ENCODE results near the gene LRSAM1. TPM values are rescaled to one million over a fixed set of nuclear protein-coding genes. Genes with fewer than 3 reads are reported as not detected.

The LRSAM1 gene
- total and polyA plus RNA-seq, 11 donors, result 21.9 to 42.2 (median 31.6) TPM

DNA sequence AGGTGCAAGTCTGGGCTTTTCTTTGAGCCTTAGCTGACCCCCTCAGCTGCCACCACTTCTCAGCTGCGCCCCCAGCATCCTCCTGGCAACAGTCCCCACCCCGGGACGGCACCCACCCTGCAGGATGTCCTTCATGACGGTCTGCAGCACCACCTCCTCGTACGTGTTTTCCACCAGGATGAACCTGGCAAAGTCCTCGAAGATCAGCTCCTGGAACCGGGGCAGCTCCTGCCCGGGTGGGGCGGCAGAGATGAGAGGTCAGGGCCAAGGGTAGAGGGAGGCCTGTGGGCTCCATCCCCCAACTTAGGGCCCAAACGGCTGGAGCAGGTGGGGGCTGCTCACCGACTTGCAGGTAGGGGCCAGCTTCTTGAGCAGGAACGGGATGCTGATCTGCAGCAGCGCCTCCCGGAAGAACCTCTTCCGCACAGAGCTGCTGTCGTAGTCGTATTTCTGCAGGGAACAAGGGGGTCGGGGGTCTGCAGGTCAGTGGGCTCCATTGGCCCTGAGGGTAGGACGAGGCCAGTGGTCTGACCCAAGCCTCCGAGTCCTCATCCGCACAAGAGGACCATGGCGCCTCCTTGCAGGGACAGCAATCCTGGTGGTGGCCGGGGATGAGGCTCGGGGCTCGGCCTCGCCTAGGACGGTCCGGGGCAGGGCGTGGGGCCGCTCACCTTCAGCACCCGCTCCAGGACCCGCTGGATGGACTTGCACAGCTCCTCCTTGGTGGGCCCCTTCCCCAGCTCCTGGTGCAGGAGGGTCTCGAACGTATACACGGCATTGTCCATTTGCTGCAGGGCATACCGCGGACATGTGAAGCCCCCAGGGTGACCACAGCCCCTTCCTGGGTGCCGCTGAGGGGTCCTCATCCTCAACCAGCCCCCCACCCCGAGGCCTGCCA lies 56.7 kb downstream of the LRSAM1 start:
- WGBS, 4 donors, result 91 to 95% (median 92%) methylated on average over 30 to 40 of the region's 40 CpGs
- no peaks in the 10 kb centered on the region for H3K9me3 ChIP-seq
- H3K4me1 ChIP-seq, result peaks cover 0 to 16% (median 9%) of the 10 kb centered on the region in 12 donors
- H3K4me3 ChIP-seq, result no peak overlapping the region
- ATAC-seq, result no peak
- peaks cover 0 to 80% (median 53%) of the 10 kb centered on the region in 9 donors for H3K36me3 ChIP-seq
- no peak for DNase-seq
- no peak overlapping the region for H3K27ac ChIP-seq
- no peak for TF ChIP-seq POLR2A (IDR thresholded peaks at IDR 0.05)
- TF ChIP-seq, protein P1, sequence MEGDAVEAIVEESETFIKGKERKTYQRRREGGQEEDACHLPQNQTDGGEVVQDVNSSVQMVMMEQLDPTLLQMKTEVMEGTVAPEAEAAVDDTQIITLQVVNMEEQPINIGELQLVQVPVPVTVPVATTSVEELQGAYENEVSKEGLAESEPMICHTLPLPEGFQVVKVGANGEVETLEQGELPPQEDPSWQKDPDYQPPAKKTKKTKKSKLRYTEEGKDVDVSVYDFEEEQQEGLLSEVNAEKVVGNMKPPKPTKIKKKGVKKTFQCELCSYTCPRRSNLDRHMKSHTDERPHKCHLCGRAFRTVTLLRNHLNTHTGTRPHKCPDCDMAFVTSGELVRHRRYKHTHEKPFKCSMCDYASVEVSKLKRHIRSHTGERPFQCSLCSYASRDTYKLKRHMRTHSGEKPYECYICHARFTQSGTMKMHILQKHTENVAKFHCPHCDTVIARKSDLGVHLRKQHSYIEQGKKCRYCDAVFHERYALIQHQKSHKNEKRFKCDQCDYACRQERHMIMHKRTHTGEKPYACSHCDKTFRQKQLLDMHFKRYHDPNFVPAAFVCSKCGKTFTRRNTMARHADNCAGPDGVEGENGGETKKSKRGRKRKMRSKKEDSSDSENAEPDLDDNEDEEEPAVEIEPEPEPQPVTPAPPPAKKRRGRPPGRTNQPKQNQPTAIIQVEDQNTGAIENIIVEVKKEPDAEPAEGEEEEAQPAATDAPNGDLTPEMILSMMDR (IDR thresholded peaks at IDR 0.05), result no peak
- intact Hi-C loops (cut with DNase I), result loop anchor here in 4 of 10 donors (5.0 to 10.0 kb wide), 4 partner anchors 217 to 417 kb away; partner anchors contain the start of gene TOR2A (in 1 of the 4)
- no peaks in the 10 kb centered on the region for H3K27me3 ChIP-seq

DNA sequence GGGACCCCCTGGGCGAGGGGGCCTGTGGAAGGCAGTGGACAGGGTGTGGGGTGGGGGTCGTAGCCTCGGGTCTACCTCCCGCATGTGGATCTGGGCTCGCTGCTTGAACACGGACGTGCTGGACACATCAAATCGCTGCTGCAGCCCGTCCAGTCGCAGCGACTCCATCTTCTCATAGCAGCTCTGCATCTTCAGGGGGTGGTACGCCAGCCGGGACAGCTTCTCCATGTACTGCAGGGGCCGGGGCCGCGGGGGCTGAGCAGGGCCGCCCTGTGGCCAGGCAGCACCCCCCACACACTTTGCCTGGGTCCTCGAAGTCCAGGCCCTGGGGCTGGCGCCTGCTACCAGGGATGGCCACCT lies 57.6 kb downstream of the LRSAM1 start:
- no peaks in the 10 kb centered on the region for H3K27me3 ChIP-seq
- WGBS, 4 donors, result 88 to 94% (median 92%) methylated on average over 11 to 19 of the region's 19 CpGs
- TF ChIP-seq, protein P1 (IDR thresholded peaks at IDR 0.05), result no peak
- no peak for TF ChIP-seq POLR2A (IDR thresholded peaks at IDR 0.05)
- H3K9me3 ChIP-seq, result no peaks in the 10 kb centered on the region
- ATAC-seq (no peak), DNase-seq (no peak)
- H3K27ac ChIP-seq, result peak overlapping the region in 6 of 12 donors; percentile 1 to 61 (median 36)
- H3K4me3 ChIP-seq, result no peak overlapping the region
- H3K36me3 ChIP-seq, result peaks cover 0 to 80% (median 53%) of the 10 kb centered on the region in 9 donors
- H3K4me1 ChIP-seq, result peaks cover 0 to 16% (median 9%) of the 10 kb centered on the region in 12 donors
- intact Hi-C loops (cut with DNase I), result loop anchor here in 4 of 10 donors (5.0 to 10.0 kb wide), 4 partner anchors 216 to 416 kb away; partner anchors contain the start of gene TOR2A (in 1 of the 4)

DNA sequence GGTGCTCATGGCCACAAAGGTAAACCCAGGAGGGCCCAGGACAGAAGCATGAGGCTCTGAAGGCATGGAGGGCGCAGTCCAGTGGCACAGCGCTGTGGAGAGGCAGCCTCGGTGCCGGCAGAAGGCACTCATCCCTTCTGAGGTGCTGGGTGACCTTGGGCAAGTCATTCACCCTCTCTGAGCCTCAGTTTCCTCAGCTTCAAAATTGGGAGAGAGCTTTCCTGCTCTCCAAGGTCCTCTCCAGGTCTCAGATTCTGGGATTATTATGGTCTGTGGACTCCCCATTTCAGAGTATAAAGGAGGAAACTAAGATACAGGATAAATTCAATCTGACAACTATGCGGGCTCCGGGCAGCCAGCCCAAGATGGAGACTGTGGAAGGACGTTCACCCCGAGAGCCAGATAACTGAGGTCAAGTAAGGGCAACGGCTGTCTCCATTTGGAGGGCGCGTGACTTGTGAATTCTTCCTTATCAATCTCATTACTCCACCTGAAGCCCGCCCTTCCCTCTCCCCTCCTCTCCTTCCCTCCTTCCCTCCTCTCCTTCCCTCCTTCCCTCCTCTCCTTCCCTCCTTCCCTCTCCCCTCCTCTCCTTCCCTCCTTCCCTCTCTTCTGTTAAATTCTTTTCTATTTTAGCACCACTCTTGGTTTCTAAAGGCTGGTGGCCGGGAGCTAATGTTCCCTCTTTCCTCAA lies 58.1 kb downstream of the LRSAM1 start:
- no peak overlapping the region for H3K4me3 ChIP-seq
- intact Hi-C loops (cut with DNase I), result loop anchor here in 4 of 10 donors (5.0 to 10.0 kb wide), 4 partner anchors 215 to 415 kb away; partner anchors contain the start of gene TOR2A (in 1 of the 4)
- no peaks in the 10 kb centered on the region for H3K27me3 ChIP-seq
- H3K4me1 ChIP-seq, result peaks cover 0 to 16% (median 9%) of the 10 kb centered on the region in 12 donors
- no peaks in the 10 kb centered on the region for H3K9me3 ChIP-seq
- peak in 2 of 4 donors; percentile 13 to 21 for ATAC-seq
- WGBS, 4 donors, result 44 to 56% (median 47%) methylated on average over 13 of the region's 13 CpGs
- no peak for DNase-seq
- peak overlapping the region; percentile 1 to 65 (median 46) for H3K27ac ChIP-seq
- peaks cover 0 to 80% (median 58%) of the 10 kb centered on the region in 9 donors for H3K36me3 ChIP-seq
- TF ChIP-seq, protein P1 (IDR thresholded peaks at IDR 0.05), result no peak
- no peak for TF ChIP-seq POLR2A (IDR thresholded peaks at IDR 0.05)
